Mesenchymal stem cell (in vitro differentiated cells and primary cell): ENCODE results near the gene KCNN4.
A peak's percentile ranks its signal among the peaks of the same experiment; 100 is the strongest.

Experiments used
- DNase-seq: peaks from one replicate; pipeline ENCODE4 v3.0.0-alpha.2; 2013
- H2AFZ ChIP-seq: one replicate; pipeline ENCODE4 v1.6.1; 2013; ENCODE audit warnings: low read depth, mild to moderate bottlenecking, control low read depth, inconsistent platforms, low read length, moderate library complexity
- H2AK5ac ChIP-seq: 2 replicates; pipeline ENCODE4 v1.6.1; 2013; ENCODE audit warnings: low read length, moderate library complexity, mild to moderate bottlenecking, inconsistent platforms; ENCODE audit not compliant: severe bottlenecking
- H2BK120ac ChIP-seq: one replicate; pipeline ENCODE4 v1.6.1; 2013; ENCODE audit warnings: low read depth, mild to moderate bottlenecking, inconsistent platforms, low read length, moderate library complexity
- H2BK12ac ChIP-seq, 2 experiments: one replicate each; pipeline ENCODE4 v1.6.1; 2013; ENCODE audit warnings: inconsistent platforms in 2 of 2, low read length in 2 of 2, mild to moderate bottlenecking in 2 of 2, moderate library complexity in 2 of 2, control low read depth in 1 of 2
- H2BK15ac ChIP-seq: one replicate; pipeline ENCODE4 v1.6.1; 2013; ENCODE audit warnings: mild to moderate bottlenecking, low read depth, inconsistent platforms; ENCODE audit not compliant: poor library complexity, severe bottlenecking
- H2BK5ac ChIP-seq: 2 replicates; pipeline ENCODE4 v1.6.1; 2013; ENCODE audit warnings: low read depth, mild to moderate bottlenecking, low read length, control low read depth, inconsistent platforms; ENCODE audit not compliant: poor library complexity, severe bottlenecking
- H3K14ac ChIP-seq, 2 experiments: one replicate each; pipeline ENCODE4 v1.6.1; 2013; ENCODE audit warnings: inconsistent platforms in 2 of 2, low read length in 2 of 2, control low read depth in 1 of 2, mild to moderate bottlenecking in 1 of 2, moderate library complexity in 1 of 2
- H3K18ac ChIP-seq, 2 experiments: one replicate each; pipeline ENCODE4 v1.6.1; 2013; ENCODE audit warnings: inconsistent platforms in 2 of 2, low read length in 2 of 2, control low read depth in 1 of 2, low read depth in 1 of 2, mild to moderate bottlenecking in 1 of 2
- H3K23ac ChIP-seq, 2 experiments: one replicate each; pipeline ENCODE4 v1.6.1; 2013; ENCODE audit warnings: inconsistent platforms in 2 of 2, low read length in 2 of 2, mild to moderate bottlenecking in 2 of 2, moderate library complexity in 2 of 2, control low read depth in 1 of 2
- H3K27ac ChIP-seq: 2 replicates; pipeline ENCODE4 v1.5.1; 2013; ENCODE audit warnings: mild to moderate bottlenecking, moderate library complexity, low read length, control low read depth, inconsistent platforms; ENCODE audit not compliant: poor library complexity, severe bottlenecking
- H3K27me3 ChIP-seq, 2 experiments: 2 replicates each; pipeline versions ENCODE4 v1.6.1 to v1.7.0; 2013; ENCODE audit warnings: low read length in 2 of 2, mild to moderate bottlenecking in 2 of 2, moderate library complexity in 2 of 2, control low read depth in 1 of 2, inconsistent platforms in 1 of 2; ENCODE audit not compliant: control insufficient read depth in 1 of 2, insufficient read depth in 1 of 2
- H3K36me3 ChIP-seq, 2 experiments: 2 replicates each; pipeline versions ENCODE4 v1.6.1 to v1.7.0; 2013; ENCODE audit warnings: low read length in 2 of 2, control low read depth in 1 of 2, inconsistent platforms in 1 of 2, low read depth in 1 of 2, mild to moderate bottlenecking in 1 of 2; ENCODE audit not compliant: insufficient read depth in 2 of 2, control insufficient read depth in 1 of 2
- H3K4ac ChIP-seq, 2 experiments: one replicate each; pipeline ENCODE4 v1.6.1; 2013; ENCODE audit warnings: inconsistent platforms in 2 of 2, low read length in 2 of 2, mild to moderate bottlenecking in 2 of 2, moderate library complexity in 2 of 2, control low read depth in 1 of 2, low read depth in 1 of 2
- H3K4me1 ChIP-seq: 2 replicates; pipeline ENCODE4 v1.6.1; 2013; ENCODE audit warnings: low read depth, low read length, control low read depth; ENCODE audit not compliant: control insufficient read depth, insufficient read depth
- H3K4me2 ChIP-seq: 2 replicates; pipeline ENCODE4 v1.6.1; 2013; ENCODE audit warnings: low read length, mild to moderate bottlenecking, inconsistent platforms; ENCODE audit not compliant: poor library complexity, severe bottlenecking
- H3K4me3 ChIP-seq, 2 experiments: 2 replicates each; pipeline versions ENCODE4 v1.5.1 to v1.7.0; 2013; ENCODE audit warnings: low read length in 2 of 2, mild to moderate bottlenecking in 2 of 2, control low read depth in 1 of 2, low read depth in 1 of 2; ENCODE audit not compliant: insufficient read depth in 1 of 2
- H3K79me1 ChIP-seq: replicated peaks from 2 replicates; pipeline ENCODE4 v1.6.1; 2013; ENCODE audit warnings: mild to moderate bottlenecking, control low read depth, low read length, inconsistent platforms; ENCODE audit not compliant: poor library complexity, severe bottlenecking
- H3K9ac ChIP-seq: 2 replicates; pipeline ENCODE4 v1.7.0; 2013; ENCODE audit warnings: mild to moderate bottlenecking, low read length, moderate library complexity
- H3K9me3 ChIP-seq: 2 replicates; pipeline ENCODE4 v1.7.0; 2013; ENCODE audit warnings: mild to moderate bottlenecking, low read length; ENCODE audit not compliant: control insufficient read depth
- H4K8ac ChIP-seq: one replicate; pipeline ENCODE4 v1.6.1; 2013; ENCODE audit warnings: inconsistent platforms, mild to moderate bottlenecking, low read length, moderate library complexity
- H4K91ac ChIP-seq: one replicate; pipeline ENCODE4 v1.6.1; 2013; ENCODE audit warnings: mild to moderate bottlenecking, low read length, inconsistent platforms
- WGBS: methylation state at CpG from one replicate; pipeline ENCODE4 v1.1.7; 2013; ENCODE audit warnings: mixed read lengths; 5-methylcytosine and 5-hydroxymethylcytosine counted together

KCNN4 gene

DNA sequence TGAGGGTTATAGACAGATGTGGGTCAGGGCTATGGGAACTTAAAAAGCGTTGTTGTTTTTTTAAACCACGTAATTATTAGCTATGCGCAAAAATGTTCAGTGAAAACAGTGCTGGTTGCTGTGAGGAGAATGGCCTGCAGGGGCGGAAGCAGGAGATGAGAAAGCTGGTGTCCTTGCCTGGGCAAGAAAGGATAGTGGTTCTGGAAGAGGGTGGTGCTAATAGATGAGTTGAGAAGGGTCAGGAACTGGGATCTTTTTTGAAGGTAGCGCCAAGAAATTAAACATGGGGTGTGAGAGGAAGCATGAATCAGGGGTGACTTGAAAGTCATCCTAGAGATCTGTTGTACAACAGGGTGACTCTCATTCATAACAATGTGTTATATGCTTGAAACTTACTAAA is 21.3 kb downstream of the KCNN4 start:
- Histone ChIP-seq H3K4me3 (no peak overlapping the region), H3K9me3 (no peaks in the 10 kb centered on the region), H3K79me1 (no peaks in the 10 kb centered on the region), H4K91ac (no peak overlapping the region), H3K36me3 (peaks cover 0 to 3% of the 10 kb centered on the region in 2 experiments), H2AFZ (no peak overlapping the region), H2AK5ac (no peak overlapping the region), H3K27me3 (no peaks in the 10 kb centered on the region), H2BK12ac (no peak overlapping the region), H3K4me1 (peaks cover 15% of the 10 kb centered on the region), H3K4me2 (no peak overlapping the region), H4K8ac (no peak overlapping the region), H3K4ac (no peak overlapping the region), H3K14ac (no peak overlapping the region), H2BK5ac (no peak overlapping the region), H2BK15ac (no peak overlapping the region), H3K9ac (peak overlapping the region; percentile 47), H3K23ac (peak overlapping the region in 1 of 2 experiments; percentile 42), H3K18ac (peak overlapping the region in 1 of 2 experiments; percentile 16), H3K27ac (peak overlapping the region; percentile 34), H2BK120ac (no peak overlapping the region)
- DNase-seq: peak; percentile 65
- WGBS: 72% methylated on average over 4 of the region's 5 CpGs

DNA sequence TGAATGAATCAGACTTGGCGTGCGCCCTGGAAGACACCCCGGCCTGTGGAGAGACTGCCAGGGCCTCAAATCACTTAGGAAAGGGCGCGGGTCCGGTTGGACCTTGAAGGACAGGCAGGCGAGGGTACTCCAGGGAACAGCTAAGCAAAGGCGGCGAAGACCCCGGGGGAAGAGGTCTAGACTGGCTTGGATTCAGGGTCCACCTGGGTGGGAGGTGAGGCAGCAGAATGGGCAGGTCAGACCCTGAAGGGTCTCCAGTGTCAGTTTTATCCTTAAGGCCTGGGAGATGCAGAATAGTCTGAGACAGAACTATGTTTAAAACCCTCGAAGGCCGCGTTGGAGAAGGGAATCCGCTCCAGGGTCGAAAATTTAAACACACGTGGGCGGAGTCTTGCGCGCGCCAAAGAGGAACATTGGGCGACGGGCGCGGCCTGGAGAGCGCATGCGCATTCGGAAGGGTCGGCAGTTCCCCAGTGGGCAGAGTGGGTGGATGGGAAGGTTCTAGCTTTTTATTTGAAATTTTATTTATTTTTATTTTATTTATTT is 25.4 kb downstream of the KCNN4 start:
- Histone ChIP-seq H2AFZ (peak overlapping the region; percentile 74), H4K91ac (peak overlapping the region; percentile 83), H2BK5ac (peak overlapping the region; percentile 94), H3K14ac (peak overlapping the region in 1 of 2 experiments; percentile 78), H2BK12ac (peak overlapping the region; percentile 33 to 87), H2BK120ac (peak overlapping the region; percentile 89), H3K9me3 (no peaks in the 10 kb centered on the region), H2BK15ac (peak overlapping the region; percentile 80), H3K27me3 (no peaks in the 10 kb centered on the region), H3K36me3 (peaks cover 6 to 19% of the 10 kb centered on the region in 2 experiments), H3K27ac (peak overlapping the region; percentile 99), H3K9ac (peak overlapping the region; percentile 95), H2AK5ac (peak overlapping the region; percentile 91), H3K18ac (peak overlapping the region; percentile 86 to 91), H3K4me2 (peak overlapping the region; percentile 100), H3K79me1 (peaks cover 8% of the 10 kb centered on the region), H3K4me3 (peak overlapping the region; percentile 70 to 93), H3K4ac (peak overlapping the region; percentile 75 to 77), H4K8ac (peak overlapping the region; percentile 90), H3K23ac (peak overlapping the region; percentile 27 to 51), H3K4me1 (peaks cover 24% of the 10 kb centered on the region)
- 2% methylated on average over 23 of the region's 28 CpGs for WGBS
- peak; percentile 73 for DNase-seq

DNA sequence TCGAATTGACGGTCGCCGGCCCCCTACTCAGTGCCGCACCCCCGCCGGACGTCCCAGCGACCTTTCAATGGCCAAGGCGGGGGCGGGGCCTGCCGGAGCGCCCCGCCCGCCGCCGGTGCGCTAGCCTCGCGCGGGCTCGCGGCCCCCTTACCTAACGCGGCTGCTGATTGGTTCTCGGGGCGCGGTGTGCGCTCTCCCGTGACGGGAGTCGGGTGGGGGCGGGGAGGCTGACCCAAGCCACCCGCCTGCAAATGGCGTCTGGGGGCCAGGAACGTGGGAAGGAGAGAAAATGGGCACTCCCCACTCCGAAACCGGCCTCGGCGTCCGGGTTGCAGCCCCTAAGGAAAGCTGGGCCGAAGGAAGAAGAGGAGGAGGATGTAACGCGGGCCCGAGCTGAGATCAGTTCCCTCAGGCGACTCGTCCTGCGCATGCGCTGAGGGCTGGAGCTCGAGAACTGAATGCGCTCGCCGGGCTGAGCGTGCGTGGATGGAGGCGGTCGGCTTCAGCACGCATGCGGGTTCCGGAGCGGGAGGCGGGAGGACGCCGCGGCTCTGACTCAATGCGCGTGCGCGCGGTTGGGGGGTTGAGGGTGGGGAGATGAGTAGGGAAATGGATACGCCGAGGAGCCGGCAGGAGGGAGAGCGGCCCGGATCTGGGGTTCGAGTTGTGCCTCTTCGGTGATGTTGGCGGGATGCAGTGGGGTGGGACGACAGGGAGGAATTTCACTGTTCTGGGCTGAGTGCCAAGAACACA is 26.1 kb downstream of the KCNN4 start, which contains the start of gene SMG9:
TSS of gene SMG9 (minus strand) at position 460 of the 753 bp plus-strand sequence. CDS start 4,221 bp downstream, outside the sequence.
- H3K4me3 ChIP-seq: peak within 1 kb of the TSS; percentile 70 to 93
- under 1% methylated on average over 79 of the region's 79 CpGs for WGBS
- peaks cover 24% of the 10 kb centered on the region for H3K4me1 ChIP-seq

DNA sequence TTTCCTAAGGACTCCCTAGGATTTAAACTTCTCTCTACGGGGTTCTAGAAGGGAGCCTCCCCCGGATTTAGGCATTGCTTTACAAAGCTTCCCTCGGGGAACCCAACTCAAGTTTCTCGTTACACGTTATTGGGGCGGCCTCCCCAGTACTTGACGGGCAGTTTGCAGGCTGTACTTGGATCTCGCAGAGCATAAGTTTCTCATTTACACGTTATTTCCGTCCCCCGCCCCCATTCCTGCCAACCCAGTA is 26.6 kb downstream of the KCNN4 start:
- Histone ChIP-seq H4K91ac (no peak overlapping the region), H2BK12ac (no peak overlapping the region), H2BK5ac (peak overlapping the region; percentile 98), H3K79me1 (peaks cover 18% of the 10 kb centered on the region), H3K4me1 (peaks cover 24% of the 10 kb centered on the region), H2BK120ac (peak overlapping the region; percentile 27), H3K4me2 (peak overlapping the region; percentile 100), H3K4ac (peak overlapping the region; percentile 24 to 77), H3K27me3 (no peaks in the 10 kb centered on the region), H3K4me3 (peak overlapping the region; percentile 64 to 93), H2BK15ac (peak overlapping the region; percentile 74), H3K14ac (no peak overlapping the region), H3K18ac (peak overlapping the region; percentile 50 to 94), H3K9me3 (no peaks in the 10 kb centered on the region), H2AK5ac (peak overlapping the region; percentile 83), H3K27ac (peak overlapping the region; percentile 94), H4K8ac (no peak overlapping the region), H3K23ac (no peak overlapping the region), H3K36me3 (peaks cover 12 to 30% of the 10 kb centered on the region in 2 experiments), H3K9ac (peak overlapping the region; percentile 95), H2AFZ (no peak overlapping the region)
- DNase-seq: no peak
- WGBS: 1% methylated on average over 11 of the region's 11 CpGs

More for the DNA sequence above, 26.1 kb downstream of the KCNN4 start, which contains the start of gene SMG9:
- H3K4ac ChIP-seq: peak within 1 kb of the TSS; percentile 75 to 98
- H3K36me3 ChIP-seq: peaks cover 9 to 25% of the 10 kb centered on the region in 2 experiments
- peak within 1 kb of the TSS; percentile 91 for H2AK5ac ChIP-seq
- peak within 1 kb of the TSS; percentile 91 to 94 for H3K18ac ChIP-seq
- peak within 1 kb of the TSS; percentile 33 to 87 for H2BK12ac ChIP-seq
- H2BK120ac ChIP-seq: peak within 1 kb of the TSS; percentile 89
- H3K79me1 ChIP-seq: peaks cover 13% of the 10 kb centered on the region
- peak within 1 kb of the TSS; percentile 83 for H4K91ac ChIP-seq
- H2BK5ac ChIP-seq: peak within 1 kb of the TSS; percentile 98
- H3K9me3 ChIP-seq: no peaks in the 10 kb centered on the region
- H3K23ac ChIP-seq: peak within 1 kb of the TSS; percentile 27 to 51
- H2BK15ac ChIP-seq: peak within 1 kb of the TSS; percentile 80
- H3K9ac ChIP-seq: peak within 1 kb of the TSS; percentile 95
- peak within 1 kb of the TSS; percentile 100 for H3K4me2 ChIP-seq
- peak; percentile 98 for DNase-seq
- H4K8ac ChIP-seq: peak within 1 kb of the TSS; percentile 91
- H3K14ac ChIP-seq: peak within 1 kb of the TSS in 1 of 2 experiments; percentile 78
- H3K27ac ChIP-seq: peak within 1 kb of the TSS; percentile 99
- H2AFZ ChIP-seq: peak within 1 kb of the TSS; percentile 85
- no peaks in the 10 kb centered on the region for H3K27me3 ChIP-seq
